ENCODE results near the gene CTU2. TPM values are rescaled to one million over a fixed set of nuclear protein-coding genes. Genes with fewer than 3 reads are reported as not detected.

The CTU2 gene
- total RNA-seq, 4 donors from 2014 or later = 6.0 to 19.9 (median 10.7) TPM

DNA sequence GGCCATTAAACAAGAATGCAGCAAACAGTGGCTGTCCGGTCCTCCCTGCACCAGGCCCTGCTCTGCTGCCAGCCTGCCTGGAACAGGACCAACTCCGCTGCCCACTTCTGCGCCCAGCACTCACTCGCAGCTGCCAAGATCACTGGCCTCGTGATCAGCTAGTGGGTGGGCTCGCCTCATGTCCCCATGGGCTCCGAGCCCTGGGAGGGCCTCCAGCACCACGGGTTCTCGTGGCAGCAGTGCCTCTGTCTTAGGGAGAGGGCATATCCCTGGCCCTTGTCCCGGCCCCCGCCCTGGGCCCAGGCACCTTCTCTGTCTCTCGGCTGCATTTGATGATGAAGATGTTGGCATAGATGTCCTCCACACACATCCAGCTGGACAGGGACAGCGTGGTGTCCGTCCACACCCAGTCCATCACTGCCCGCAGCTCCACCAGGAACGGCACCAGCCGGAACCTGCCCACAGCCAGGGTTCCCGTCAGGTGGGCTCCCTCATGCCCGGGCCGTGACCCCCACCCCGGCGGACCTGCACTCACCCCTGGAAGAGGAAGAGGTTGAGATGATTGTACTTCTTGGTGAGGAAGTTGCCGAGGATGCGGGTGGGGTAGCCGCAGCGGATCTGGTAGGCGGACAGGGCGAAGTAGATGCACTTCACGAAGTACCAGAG lies 13.1 kb downstream of the CTU2 start:
- TF ChIP-seq POLR2AphosphoS5 (IDR thresholded peaks at IDR 0.05) (peak; percentile 74), CTCF (IDR thresholded peaks at IDR 0.05) (no peak)
- no peak overlapping the region for H3K4me3 ChIP-seq
- WGBS, 2 donors (ENCODE audit: low coverage in 1 of 2) = 100% methylated on average over 1 of the region's 29 CpGs; no CpG with 5 or more reads in 1 of the 2 donors
- peaks cover 0 to 17% (median 0%) of the 10 kb centered on the region in 3 donors for H3K4me1 ChIP-seq
- peak; percentile 61 for ATAC-seq
- peak overlapping the region in 3 of 4 donors; percentile 8 to 68 (median 55) for H3K27ac ChIP-seq
- H3K27me3 ChIP-seq = no peaks in the 10 kb centered on the region
- peaks cover 0 to 100% of the 10 kb centered on the region in 2 donors for H3K36me3 ChIP-seq
- no peaks in the 10 kb centered on the region for H3K9me3 ChIP-seq

DNA sequence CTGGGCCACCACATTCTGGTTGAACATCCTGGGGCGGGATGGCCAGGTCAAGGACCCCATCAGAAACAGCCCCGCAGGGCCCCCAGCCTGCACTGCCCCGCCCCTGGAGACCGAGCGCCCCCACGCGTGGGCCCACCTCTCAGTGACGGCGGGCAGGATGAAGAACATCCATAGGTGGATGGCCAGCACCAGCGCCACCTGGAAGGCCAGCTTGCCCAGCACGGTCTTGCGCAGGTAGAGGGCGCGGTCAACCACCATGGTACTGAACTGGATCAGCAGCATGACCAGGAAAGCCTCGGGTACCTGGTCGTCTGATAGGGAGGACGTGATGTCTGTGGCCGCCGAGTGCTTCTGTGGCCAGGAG lies 13.6 kb downstream of the CTU2 start:
- TF ChIP-seq EP300 (IDR thresholded peaks at IDR 0.05) (no peak), CTCF (IDR thresholded peaks at IDR 0.05) (no peak), POLR2A (IDR thresholded peaks at IDR 0.05) (no peak), POLR2AphosphoS5 (IDR thresholded peaks at IDR 0.05) (no peak)
- Histone ChIP-seq H3K36me3 (peaks cover 0 to 100% of the 10 kb centered on the region in 2 donors), H3K27me3 (no peaks in the 10 kb centered on the region), H3K4me1 (peaks cover 0 to 17% (median 0%) of the 10 kb centered on the region in 3 donors), H3K27ac (peak overlapping the region in 3 of 4 donors; percentile 8 to 68 (median 55)), H3K9me3 (no peaks in the 10 kb centered on the region), H3K4me3 (no peak overlapping the region)
- no CpG with 5 or more reads among the region's 19 CpGs for WGBS, 2 donors (ENCODE audit: low coverage in 1 of 2)
- ATAC-seq = no peak

DNA sequence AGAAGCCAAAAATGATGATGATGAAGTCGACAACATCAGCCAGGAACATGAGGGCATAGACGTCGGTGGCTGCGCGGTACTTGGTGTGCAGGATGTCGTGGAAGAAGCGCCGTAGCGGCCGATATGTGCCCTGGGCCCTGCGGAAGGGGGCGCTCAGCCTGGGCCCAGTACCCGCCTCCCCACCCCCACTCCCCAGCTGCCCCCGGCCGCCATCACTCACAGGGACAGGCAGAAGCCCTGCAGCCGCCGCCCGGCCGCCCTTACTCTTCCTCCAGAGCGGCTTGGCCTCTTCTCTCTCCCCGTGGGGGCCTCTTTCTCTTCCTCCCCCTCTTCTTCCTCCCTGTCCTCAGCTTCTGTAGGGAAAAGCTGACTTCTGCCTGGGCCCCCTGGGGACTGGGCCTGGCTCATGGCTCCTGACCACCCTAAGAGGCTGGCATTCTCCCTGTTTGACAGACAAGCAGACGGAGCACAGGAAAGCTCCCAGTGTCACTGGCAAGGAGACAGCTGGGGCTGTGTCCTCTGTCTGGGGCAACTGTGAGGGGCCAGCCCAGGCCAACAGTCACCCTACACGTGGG lies 14.2 kb downstream of the CTU2 start:
- Histone ChIP-seq H3K27me3 (no peaks in the 10 kb centered on the region), H3K4me1 (peaks cover 0 to 17% (median 0%) of the 10 kb centered on the region in 3 donors), H3K9me3 (no peaks in the 10 kb centered on the region), H3K36me3 (peaks cover 0 to 100% of the 10 kb centered on the region in 2 donors), H3K4me3 (no peak overlapping the region), H3K27ac (peak overlapping the region in 1 of 4 donors; percentile 68)
- TF ChIP-seq POLR2A (IDR thresholded peaks at IDR 0.05) (no peak), CTCF (IDR thresholded peaks at IDR 0.05) (no peak), EP300 (IDR thresholded peaks at IDR 0.05) (no peak), POLR2AphosphoS5 (IDR thresholded peaks at IDR 0.05) (no peak)
- ATAC-seq = no peak
- 80 to 100% methylated on average over 1 to 4 of the region's 23 CpGs for WGBS, 2 donors (ENCODE audit: low coverage in 1 of 2)

- peaks cover 0 to 17% (median 0%) of the 10 kb centered on the region in 3 donors for H3K4me1 ChIP-seq
- no peak for TF ChIP-seq EP300 (IDR thresholded peaks at IDR 0.05)
- no peak for TF ChIP-seq POLR2AphosphoS5 (IDR thresholded peaks at IDR 0.05)
- no peak for TF ChIP-seq POLR2A (IDR thresholded peaks at IDR 0.05)
- TF ChIP-seq CTCF (IDR thresholded peaks at IDR 0.05) = no peak
- H3K27me3 ChIP-seq = no peaks in the 10 kb centered on the region
- no peak overlapping the region for H3K4me3 ChIP-seq
- H3K36me3 ChIP-seq = peaks cover 0 to 100% of the 10 kb centered on the region in 2 donors
- 97% methylated on average over 6 of the region's 17 CpGs; no CpG with 5 or more reads in 1 of the 2 donors for WGBS, 2 donors (ENCODE audit: low coverage in 1 of 2)
- no peaks in the 10 kb centered on the region for H3K9me3 ChIP-seq
- no peak overlapping the region for H3K27ac ChIP-seq
- ATAC-seq = no peak
Measured at GRCh38 chr16:88721236-88721635, 14.9 kb downstream of the CTU2 start.

Measured in gastroesophageal sphincter (tissue), 4 donors.